B cell (primary cell): ENCODE measurements around the gene NUDCD3. TPM values are rescaled to one million over a fixed set of nuclear protein-coding genes. Genes with fewer than 3 reads are reported as not detected.

Experiments used
- ATAC-seq: fragments of 200-7000 bp; cut with Tn5 transposase; one replicate; pipeline ENCODE4 v1.10.0; 2021; ENCODE audit warnings: low read depth, mild to moderate bottlenecking, moderate number of reproducible peaks, moderate library complexity
- CTCF ChIA-PET: fragments of 350-600 bp; sonication (Branson Sonifier 250); formaldehyde crosslinking; loops from one replicate; lab custom pipeline; 2021; ENCODE audit warnings: antibody characterized with exemption, inconsistent platforms; lab: Charles Lee
- POLR2A ChIA-PET: fragments of 350-600 bp; sonication (Branson Sonifier 250); formaldehyde crosslinking; loops from one replicate; lab custom pipeline; 2021; ENCODE audit warnings: antibody characterized with exemption; lab: Charles Lee
- DNase-seq: peaks from one replicate; pipeline ENCODE4 v3.0.0; 2013
- H2AFZ ChIP-seq: 2 replicates; pipeline ENCODE4 v1.6.1; 2012; ENCODE audit warnings: mild to moderate bottlenecking, low read depth, low read length; ENCODE audit not compliant: insufficient read depth, poor library complexity, severe bottlenecking
- H3K27ac ChIP-seq, 2 donors: 1 replicate in 1 of 2; 2 replicates in 1 of 2; pipeline ENCODE4 v1.5.1; 2012 to 2013; ENCODE audit warnings: low read length in 2 of 2, mild to moderate bottlenecking in 2 of 2, moderate library complexity in 1 of 2
- H3K27me3 ChIP-seq, 4 experiments: fragments of 200-600 bp in 1 of 4; sonication (generic) in 1 of 4; replicated peaks in 1 of 4; 1 replicate in 2 of 4; 2 replicates in 2 of 4; pipeline versions ENCODE4 v1.6.1 to v1.7.0; 2013 to 2016; ENCODE audit warnings: low read length in 3 of 4, mild to moderate bottlenecking in 2 of 4, mixed read lengths in 1 of 4, moderate library complexity in 1 of 4; ENCODE audit not compliant: insufficient read depth in 4 of 4, control insufficient read depth in 3 of 4; ENCODE audit errors: control extremely low read depth in 1 of 4
- H3K36me3 ChIP-seq, 2 experiments: replicated peaks in 1 of 2; 1 replicate in 1 of 2; 2 replicates in 1 of 2; pipeline versions ENCODE4 v1.6.1 to v1.7.1; 2013; ENCODE audit warnings: low read length in 1 of 2; ENCODE audit not compliant: insufficient read depth in 2 of 2, control insufficient read depth in 1 of 2; ENCODE audit errors: control extremely low read depth in 1 of 2, extremely low read depth in 1 of 2
- H3K4me1 ChIP-seq, 2 donors: fragments of 200-600 bp in 1 of 2; sonication (generic) in 1 of 2; 1 replicate in 1 of 2; 2 replicates in 1 of 2; pipeline versions ENCODE4 v1.5.1 to v1.6.1; 2013 to 2017; ENCODE audit warnings: low read length in 2 of 2; ENCODE audit not compliant: control insufficient read depth in 2 of 2, insufficient read depth in 2 of 2
- H3K4me2 ChIP-seq: replicated peaks from 2 replicates; pipeline ENCODE3; 2012; ENCODE audit warnings: mild to moderate bottlenecking, low read depth, low read length; ENCODE audit not compliant: poor library complexity, severe bottlenecking
- H3K4me3 ChIP-seq, 5 experiments: fragments of 200-600 bp in 1 of 5; sonication (generic) in 1 of 5; 1 replicate in 3 of 5; 2 replicates in 2 of 5; pipeline versions ENCODE4 v1.5.1 to v1.7.0; 2011 to 2016; ENCODE audit warnings: low read length in 4 of 5, mild to moderate bottlenecking in 4 of 5, low read depth in 2 of 5, control low read depth in 1 of 5, moderate library complexity in 1 of 5; ENCODE audit not compliant: insufficient read depth in 1 of 5; ENCODE audit errors: control extremely low read depth in 1 of 5, extremely low read depth in 1 of 5
- H3K79me2 ChIP-seq: fragments of 200-600 bp; sonication (generic); one replicate; pipeline ENCODE4 v1.6.0; 2016; ENCODE audit warnings: low read length; ENCODE audit not compliant: control insufficient read depth, insufficient read depth
- H3K9ac ChIP-seq: fragments of 200-600 bp; sonication (generic); 2 replicates; pipeline ENCODE4 v1.6.1; 2017; ENCODE audit warnings: mild to moderate bottlenecking, low read length, moderate library complexity
- H3K9me3 ChIP-seq, 3 donors: one replicate each; pipeline versions ENCODE4 v1.6.1 to v1.7.1; 2013; ENCODE audit warnings: low read length in 2 of 3; ENCODE audit not compliant: control insufficient read depth in 2 of 3, insufficient read depth in 1 of 3; ENCODE audit errors: control extremely low read depth in 1 of 3
- H4K20me1 ChIP-seq: 2 replicates; pipeline ENCODE4 v1.6.0; 2012; ENCODE audit warnings: mild to moderate bottlenecking, low read length; ENCODE audit not compliant: insufficient read depth, control insufficient read depth, poor library complexity, severe bottlenecking
- H3K27ac Mint-ChIP-seq: one replicate; pipeline ENCODE4 v1.8.0; 2021; ENCODE audit warnings: mixed read lengths
- H3K27me3 Mint-ChIP-seq: one replicate; pipeline ENCODE4 v1.8.0; 2021; ENCODE audit warnings: mixed read lengths
- H3K4me1 Mint-ChIP-seq: one replicate; pipeline ENCODE4 v1.8.0; 2021; ENCODE audit warnings: mixed read lengths
- H3K4me3 Mint-ChIP-seq: one replicate; pipeline ENCODE4 v1.8.0; 2021; ENCODE audit warnings: mixed read lengths
- H3K9me3 Mint-ChIP-seq: one replicate; pipeline ENCODE4 v1.8.0; 2022; ENCODE audit warnings: mixed read lengths; ENCODE audit not compliant: insufficient read depth
- CTCF ChIP-seq: fragments of 200-600 bp; IDR thresholded peaks from one replicate; pipeline ENCODE4 v1.8.0; 2022; ENCODE audit warnings: antibody characterized with exemption, mild to moderate bottlenecking
- EZH2 ChIP-seq: IDR thresholded peaks from 2 replicates; pipeline ENCODE4 v1.6.1; 2012; ENCODE audit warnings: borderline replicate concordance, low read depth, mild to moderate bottlenecking, moderate library complexity, low read length; ENCODE audit not compliant: insufficient read depth, poor library complexity, severe bottlenecking
- WGBS: methylation state at CpG from one replicate; pipeline ENCODE4 v1.1.5; 2013; ENCODE audit warnings: missing lambda C conversion rate; ENCODE audit not compliant: insufficient coverage; 5-methylcytosine and 5-hydroxymethylcytosine counted together
- intact Hi-C: fragments of 100-400 bp; cut with micrococcal nuclease; formaldehyde crosslinking; loops from one replicate; pipeline ENCODE4 v1.10.0; 2022
- polyA plus RNA-seq: library from polyadenylated mRNA; depleted of rRNA; stranded (reverse); fragments of >200 nt; gene quantifications from 2 replicates; pipeline ENCODE4 v1.2.3, GENCODE V29; 2012
- total RNA-seq, 2 donors: library from RNA; stranded (reverse); fragments of 120-200 nt in 1 of 2; gene quantifications; 1 replicate in 1 of 2; 2 replicates in 1 of 2; pipeline versions ENCODE4 v1.2.3 to v1.2.4, GENCODE V29; 2013 to 2022

NUDCD3 gene
- total and polyA plus RNA-seq, 2 donors (not counting 1 experiment from before 2014, with no cell fraction given), result 29.8 to 101 TPM

DNA sequence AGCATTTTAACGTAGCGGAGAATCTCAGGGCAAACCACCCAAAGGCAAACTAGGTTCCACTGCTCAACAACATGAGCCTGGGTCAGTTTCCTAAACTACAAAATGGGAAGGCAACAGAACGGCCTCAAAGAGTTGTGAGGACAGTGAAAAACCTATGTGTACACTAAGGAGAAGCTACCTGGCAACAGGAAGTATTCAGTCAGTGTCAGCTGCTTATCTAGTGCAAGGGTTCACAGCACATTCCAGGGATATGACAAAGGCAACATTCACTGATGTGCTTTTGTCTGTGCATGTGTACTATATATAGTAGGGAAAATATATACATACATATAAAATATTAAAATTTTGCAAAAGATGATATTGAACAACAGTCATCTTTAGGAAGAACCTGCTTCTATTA, 17.2 kb downstream of the NUDCD3 start:
- Mint-ChIP-seq H3K4me1 (peaks cover 22% of the 10 kb centered on the region), H3K9me3 (no peaks in the 10 kb centered on the region), H3K27me3 (no peaks in the 10 kb centered on the region), H3K27ac (no peak overlapping the region), H3K4me3 (no peak overlapping the region)
- TF ChIP-seq EZH2 (no peak), CTCF (no peak)
- Histone ChIP-seq H3K9me3 (no peaks in the 10 kb centered on the region), H3K9ac (no peak overlapping the region), H4K20me1 (peaks cover 92% of the 10 kb centered on the region), H3K27me3 (no peaks in the 10 kb centered on the region), H3K27ac (no peak overlapping the region), H3K79me2 (peaks cover 97% of the 10 kb centered on the region), H3K4me1 (peaks cover 0 to 4% of the 10 kb centered on the region in 2 donors), H2AFZ (no peak overlapping the region), H3K4me3 (no peak overlapping the region), H3K36me3 (peaks cover 3 to 54% of the 10 kb centered on the region in 2 experiments), H3K4me2 (no peak overlapping the region)
- DNase-seq, result no peak
- CTCF ChIA-PET, result interaction anchor here (1.0 kb wide), 2 partner anchors 92 to 454 kb away, joined by 3 to 4 read pairs; no protein-coding TSS in a partner anchor
- POLR2A ChIA-PET, result no interaction called here
- WGBS, result no CpG with 5 or more reads among the region's 3 CpGs
- intact Hi-C loops, result no loop called here
- no peak for ATAC-seq

DNA sequence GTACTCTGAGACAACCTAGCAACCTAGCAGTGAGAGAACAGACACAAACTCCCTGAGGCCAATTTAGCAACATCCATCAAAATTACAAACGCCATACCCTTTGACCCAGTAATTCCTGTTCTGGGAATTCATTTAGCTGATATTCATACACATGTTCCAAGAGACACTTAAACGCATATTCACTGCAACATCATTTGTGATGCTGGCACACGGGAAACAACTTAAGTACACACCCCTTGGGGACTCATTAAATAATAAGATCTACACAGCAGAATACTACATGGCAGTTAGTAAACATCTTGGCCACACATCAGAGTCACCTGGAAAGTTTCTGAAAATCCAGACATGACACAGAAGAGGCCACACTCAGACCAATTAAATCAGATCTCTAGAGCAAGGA, 17.6 kb downstream of the NUDCD3 start:
- Histone ChIP-seq H4K20me1 (peaks cover 92% of the 10 kb centered on the region), H3K9ac (no peak overlapping the region), H3K4me1 (peaks cover 0 to 4% of the 10 kb centered on the region in 2 donors), H3K4me2 (no peak overlapping the region), H3K27me3 (no peaks in the 10 kb centered on the region), H3K9me3 (no peaks in the 10 kb centered on the region), H3K79me2 (peaks cover 97% of the 10 kb centered on the region), H3K4me3 (no peak overlapping the region), H2AFZ (no peak overlapping the region), H3K27ac (no peak overlapping the region), H3K36me3 (peaks cover 3 to 58% of the 10 kb centered on the region in 2 experiments)
- Mint-ChIP-seq H3K27me3 (no peaks in the 10 kb centered on the region), H3K9me3 (no peaks in the 10 kb centered on the region), H3K27ac (no peak overlapping the region), H3K4me3 (no peak overlapping the region), H3K4me1 (peaks cover 22% of the 10 kb centered on the region)
- 96% methylated on average over 3 of the region's 3 CpGs for WGBS
- ChIA-PET CTCF (interaction anchor here (1.0 kb wide), 1 partner anchor 453 kb away, joined by 3 read pairs; no protein-coding TSS in a partner anchor), POLR2A (no interaction called here)
- ATAC-seq (no peak), DNase-seq (no peak)
- intact Hi-C loops, result no loop called here
- no peak for TF ChIP-seq CTCF
